DMS79 (cell line): Measurements from ENCODE around the gene DCDC2.
"Not testable (repeated sequence)": the region's sequence is repeated elsewhere in the genome, so short reads cannot be mapped to it uniquely, and the experiment has no call there.

Experiments
- DNase-seq: peaks from one replicate; lab custom pipeline; 2025; lab: John Stamatoyannopoulos, UW

The DCDC2 gene

DNA sequence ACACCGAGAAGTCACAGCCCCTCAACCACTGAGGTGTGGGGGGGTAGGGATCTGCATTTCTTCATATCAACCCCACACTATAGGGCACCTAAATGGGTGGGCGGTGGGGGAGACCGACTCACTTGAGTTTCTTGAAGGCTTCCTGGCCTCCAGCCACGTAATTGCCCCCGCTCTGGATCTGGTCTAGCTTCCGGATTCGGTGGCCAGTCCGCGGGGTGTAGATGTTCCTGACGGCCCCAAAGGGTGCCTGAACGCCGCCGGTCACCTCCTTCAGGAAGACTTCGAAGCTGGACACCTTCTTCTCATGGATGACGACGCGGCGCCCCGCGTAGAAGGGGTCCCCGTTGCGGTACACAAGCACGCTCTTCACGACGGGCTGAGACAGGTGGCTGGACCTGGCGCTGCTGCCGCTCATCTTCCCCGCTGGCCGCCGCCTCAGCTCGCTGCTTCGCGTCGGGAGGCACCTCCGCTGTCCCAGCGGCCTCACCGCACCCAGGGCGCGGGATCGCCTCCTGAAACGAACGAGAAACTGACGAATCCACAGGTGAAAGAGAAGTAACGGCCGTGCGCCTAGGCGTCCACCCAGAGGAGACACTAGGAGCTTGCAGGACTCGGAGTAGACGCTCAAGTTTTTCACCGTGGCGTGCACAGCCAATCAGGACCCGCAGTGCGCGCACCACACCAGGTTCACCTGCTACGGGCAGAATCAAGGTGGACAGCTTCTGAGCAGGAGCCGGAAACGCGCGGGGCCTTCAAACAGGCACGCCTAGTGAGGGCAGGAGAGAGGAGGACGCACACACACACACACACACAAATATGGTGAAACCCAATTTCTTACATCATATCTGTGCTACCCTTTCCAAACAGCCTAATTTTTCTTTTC lies at the start of gene DCDC2:
DCDC2 (minus strand) TSS at position 724 of the 883 bp plus-strand sequence; CDS start at position 415, 309 bp downstream.
- peak; percentile 37 for DNase-seq

DNA sequence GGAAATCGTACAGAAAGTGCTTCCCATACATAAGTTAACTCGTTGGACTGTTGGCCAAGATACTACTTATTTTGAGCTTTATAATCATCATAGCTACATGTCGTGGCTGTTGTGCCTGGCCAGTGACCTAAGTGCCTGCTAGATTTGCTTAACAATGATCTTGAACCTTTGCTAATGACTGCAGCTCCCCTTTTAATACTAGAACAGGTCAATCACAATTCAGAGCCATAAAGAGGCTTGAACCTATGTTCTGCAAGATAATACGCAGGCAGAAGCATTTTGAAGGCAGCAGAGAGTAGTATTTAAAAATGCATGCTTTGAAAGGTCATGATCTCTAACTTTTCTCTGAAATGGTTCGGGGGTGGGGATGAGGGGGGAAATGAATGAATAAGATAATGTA lies 47.4 kb upstream of the DCDC2 start:
- no peak for DNase-seq

DNA sequence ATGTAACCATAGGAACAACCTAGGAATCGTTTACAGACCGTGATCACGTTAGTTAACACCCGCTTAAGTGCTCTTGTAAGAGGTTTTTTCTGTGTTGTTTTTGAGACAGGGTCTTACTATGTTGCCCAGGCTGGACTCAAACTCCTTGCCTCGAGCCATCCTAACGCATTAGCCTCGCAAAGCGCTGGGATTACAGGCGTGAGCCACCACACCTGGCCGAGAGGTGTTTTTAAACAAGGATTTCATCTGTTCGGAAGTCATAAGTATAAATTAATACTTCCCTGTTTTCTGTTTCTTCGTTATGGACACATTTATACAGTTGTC lies 45.6 kb upstream of the DCDC2 start:
- no peak for DNase-seq

DNA sequence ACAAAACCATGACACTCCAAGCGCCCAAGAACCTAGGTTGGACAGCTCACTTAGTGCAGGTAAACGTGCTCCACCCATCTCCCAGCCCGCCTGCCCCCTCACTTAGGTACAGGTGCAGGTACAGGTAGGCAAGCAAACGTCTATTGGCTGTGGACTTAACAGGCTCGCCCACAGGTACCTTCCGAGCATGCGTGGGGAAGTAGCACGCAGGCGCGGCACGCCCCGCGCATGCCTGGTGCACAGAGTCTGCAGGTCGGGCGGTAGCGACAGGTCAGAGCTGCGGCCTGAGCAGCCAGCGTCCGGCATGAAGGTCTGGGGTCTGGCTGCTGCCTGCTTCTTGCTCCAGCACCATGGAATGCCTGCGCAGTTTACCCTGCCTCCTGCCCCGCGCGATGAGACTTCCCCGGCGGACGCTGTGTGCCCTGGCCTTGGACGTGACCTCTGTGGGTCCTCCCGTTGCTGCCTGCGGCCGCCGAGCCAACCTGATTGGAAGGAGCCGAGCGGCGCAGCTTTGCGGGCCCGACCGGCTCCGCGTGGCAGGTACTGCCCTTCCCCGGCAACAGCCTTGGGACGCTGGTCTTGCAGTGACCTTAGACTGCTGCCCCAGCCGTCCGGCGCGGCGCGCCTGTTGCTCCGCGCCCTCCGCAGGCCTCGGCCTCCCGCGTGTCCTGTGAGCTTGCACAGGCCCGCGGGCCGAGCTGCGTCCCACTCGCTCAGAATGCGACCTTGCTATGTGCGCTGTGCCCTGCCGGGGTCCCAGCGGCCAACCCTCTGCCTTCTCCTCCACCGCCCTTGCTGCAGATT lies 45.0 kb upstream of the DCDC2 start, which contains the start of gene MRS2:
MRS2 (plus strand) TSS at position 240 of the 804 bp plus-strand sequence; CDS start at position 351, 111 bp downstream.
- DNase-seq: peak; percentile 91

DNA sequence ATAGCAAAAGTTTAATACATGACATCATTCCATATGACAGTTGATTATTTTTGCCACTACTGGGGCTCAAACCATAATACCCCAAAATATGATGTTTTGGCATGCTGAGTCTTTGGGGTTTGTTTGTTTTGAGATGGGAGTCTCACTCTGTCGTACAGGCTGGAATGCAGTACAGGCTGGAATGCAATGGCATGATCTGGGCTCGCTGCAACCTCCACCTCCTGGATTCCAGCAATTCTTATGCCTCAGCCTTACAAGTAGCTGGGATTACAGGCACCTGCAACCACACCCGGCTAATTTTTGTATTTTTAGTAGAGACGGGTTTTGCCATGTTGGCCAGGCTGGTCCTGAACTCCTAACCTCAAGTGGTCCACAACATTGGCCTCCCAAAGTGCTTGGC lies 43.6 kb upstream of the DCDC2 start:
- DNase-seq: no peak

DNA sequence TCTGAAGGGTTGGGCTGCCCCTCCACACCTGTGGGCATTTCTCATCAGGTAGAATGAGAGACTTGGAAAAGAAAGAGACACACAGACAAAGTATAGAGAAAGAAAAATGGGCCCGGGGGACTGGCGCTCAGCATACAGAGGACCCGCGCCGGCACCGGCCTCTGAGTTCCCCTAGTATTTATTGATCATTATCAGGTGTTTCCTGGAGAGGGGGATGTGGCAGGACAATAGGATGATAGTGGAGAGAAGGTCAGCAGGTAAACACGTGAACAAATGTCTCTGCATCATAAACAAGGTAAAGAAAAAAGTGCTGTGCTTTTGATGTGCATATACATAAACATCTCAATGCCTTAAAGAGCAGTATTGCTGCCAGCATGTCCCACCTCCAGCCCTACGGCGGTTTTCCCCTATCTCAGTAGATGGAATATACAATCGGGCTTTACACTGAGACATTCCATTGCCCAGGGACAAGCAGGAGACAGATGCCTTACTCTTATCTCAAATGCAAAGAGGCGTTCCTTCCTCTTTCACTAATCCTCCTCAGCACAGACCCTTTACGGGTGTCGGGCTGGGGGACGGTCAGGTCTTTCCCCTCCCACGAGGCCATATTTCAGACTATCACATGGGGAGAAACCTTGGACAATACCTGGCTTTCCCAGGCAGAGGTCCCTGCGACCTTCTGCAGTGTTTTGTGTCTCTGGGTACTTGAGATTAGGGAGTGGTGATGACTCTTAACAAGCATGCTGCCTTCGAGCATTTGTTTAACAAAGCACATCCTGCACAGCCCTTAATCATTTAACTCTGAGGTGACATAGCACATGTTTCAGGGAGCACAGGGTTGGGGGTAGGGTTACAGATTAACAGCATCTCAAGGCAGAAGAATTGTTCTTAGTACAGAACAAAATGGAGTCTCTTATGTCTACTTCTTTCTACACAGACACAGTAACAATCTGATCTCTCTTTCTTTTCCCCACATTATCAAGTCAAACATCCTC lies 42.5 kb upstream of the DCDC2 start:
- DNase-seq: not testable (repeated sequence)

DNA sequence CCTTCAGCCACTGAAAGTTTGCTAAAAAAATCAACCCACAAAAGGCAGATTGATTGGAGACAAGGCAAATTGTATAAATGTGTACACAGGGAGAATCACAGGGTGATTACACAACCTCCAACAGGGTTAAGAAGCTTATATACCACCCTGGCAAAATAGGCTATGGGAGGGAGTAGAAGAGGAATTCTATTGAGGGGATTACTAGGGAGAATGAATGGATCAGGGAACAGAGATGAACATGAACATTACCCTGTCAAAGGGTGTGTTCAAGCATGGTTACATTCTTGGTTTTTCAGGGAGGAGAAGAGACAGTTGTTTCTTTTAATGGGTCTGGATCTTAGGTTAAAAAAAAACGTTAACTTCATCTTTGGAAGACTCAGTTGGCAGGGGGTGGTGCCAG lies 39.8 kb upstream of the DCDC2 start:
- DNase-seq: no peak

DNA sequence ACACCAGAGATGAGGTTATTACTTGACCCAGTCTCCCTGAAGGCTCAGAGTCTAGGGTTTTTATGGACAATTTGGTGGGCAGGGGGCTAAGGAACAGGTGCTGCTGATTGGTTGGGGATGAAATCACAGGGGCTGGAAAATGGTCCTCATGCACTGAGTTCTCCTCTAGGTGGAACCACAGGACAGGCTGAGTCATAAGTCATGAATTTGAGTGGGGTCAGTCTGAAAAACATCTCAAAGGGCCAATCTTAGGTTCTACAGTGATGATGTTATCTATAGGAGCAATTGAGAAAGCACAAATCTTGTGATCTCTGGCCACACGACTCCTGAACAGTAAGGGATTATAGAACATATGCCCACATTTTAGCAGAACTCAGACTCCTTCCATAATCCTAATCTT lies 39.0 kb upstream of the DCDC2 start:
- no peak for DNase-seq

DNA sequence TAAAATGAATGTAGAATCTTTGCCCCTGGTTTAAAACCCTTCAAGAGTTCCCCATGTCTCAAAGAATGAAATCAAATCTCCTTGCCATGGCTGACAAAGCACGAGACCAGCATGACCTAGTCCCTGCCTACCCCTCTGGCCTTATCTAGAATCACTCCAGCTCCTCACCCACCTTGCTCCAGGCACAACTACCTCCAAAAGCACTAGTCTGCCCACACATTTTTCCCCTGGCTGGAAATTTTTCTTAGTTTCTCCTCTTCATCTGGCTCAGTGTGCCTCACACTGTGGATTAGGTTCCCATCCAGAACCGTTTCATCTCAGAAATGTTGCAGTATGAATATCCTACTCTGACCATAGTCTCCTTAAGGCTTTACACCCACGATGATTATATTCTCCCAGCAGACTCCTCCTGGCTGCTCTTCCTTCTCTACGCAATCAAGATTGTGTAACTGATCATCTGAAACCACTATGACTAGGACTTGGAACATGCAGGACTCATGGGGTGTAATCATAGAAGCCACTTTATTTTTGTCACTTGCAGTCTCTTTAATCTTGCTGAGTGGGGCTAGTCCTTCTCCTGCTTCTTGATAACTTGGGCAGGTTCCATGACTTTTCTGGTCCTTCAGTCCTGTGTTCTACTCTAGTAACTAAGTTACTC lies 37.0 kb upstream of the DCDC2 start:
- no peak for DNase-seq

DNA sequence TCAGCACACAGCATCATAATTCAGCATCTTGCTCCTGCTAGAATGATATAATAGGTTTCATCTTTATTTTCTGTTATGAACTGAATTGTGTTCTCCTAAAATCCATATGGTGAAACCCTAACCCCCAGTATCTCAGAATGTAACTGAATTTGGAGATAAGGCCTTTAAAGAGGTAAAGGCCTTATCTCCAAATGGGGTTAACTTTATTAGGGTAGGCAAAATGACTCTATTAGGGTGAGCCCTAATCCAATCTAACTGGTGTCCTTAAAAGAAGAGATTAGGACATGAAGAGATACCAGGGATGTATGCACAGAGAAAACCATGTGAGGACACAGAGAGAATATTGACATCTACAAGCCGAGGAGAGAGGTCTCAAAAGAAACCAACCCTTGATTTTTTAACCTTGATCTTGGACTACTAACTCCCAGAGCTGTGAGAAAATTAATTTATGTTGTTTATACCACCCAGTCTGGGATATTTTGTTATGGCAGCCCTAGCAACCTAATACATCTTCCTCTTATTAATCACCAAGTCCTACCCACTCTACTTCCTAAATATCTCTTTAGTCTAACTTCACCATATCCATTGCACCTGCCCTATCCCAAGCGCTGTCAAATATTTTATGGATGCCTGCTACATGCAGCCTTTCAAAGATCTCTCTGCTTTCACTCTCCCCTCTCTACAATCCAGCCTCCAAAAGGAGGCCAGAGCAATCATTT lies 36.4 kb upstream of the DCDC2 start:
- DNase-seq: no peak

DNA sequence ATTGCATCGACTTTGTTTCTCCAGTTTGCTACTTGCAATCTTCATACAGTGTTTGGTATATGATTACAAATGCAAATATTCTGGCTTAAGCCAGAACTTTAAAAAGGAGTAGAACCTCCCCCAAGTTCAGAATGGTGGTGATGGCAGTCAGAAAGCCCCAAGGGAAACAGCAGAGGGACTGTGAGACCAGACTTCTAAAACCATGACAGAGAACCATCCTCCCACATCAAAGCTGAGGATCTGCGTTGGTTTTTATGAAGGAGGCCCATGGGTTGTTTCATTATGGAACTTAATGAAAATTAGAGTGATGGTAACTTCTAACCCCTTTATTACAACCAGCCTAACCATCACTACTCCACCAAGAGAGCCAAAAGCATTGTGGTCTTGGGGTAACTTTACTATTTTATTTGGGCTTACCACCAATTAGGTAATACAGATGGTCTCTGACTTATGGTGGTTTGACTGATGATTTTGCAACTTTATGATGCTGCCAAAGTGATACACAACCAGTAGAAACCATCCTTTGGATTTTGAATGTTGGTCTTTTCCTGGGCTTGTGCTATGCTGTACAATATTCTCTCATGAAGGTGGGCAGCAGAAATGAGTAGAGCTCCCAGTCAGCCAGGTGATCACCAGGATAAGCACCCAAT lies 34.0 kb upstream of the DCDC2 start:
- no peak for DNase-seq

DNA sequence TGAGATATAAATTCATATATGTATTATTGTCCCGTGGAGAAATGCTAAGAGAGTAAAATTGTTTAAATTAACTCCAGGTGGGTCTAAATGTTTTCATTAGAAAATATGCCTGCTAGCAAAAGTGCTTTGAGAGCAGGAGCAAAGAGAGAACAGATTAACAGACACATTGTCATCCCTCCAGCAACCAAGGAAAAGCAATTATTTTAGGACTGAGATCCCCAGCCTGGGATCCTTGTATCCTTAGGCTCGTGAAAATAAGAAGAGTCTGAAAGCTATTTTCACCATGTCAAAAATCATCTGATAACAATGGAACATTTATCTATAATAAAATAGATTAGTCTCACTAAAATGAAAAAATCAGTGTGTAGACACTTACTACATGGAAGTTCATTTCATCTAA lies 33.3 kb upstream of the DCDC2 start:
- no peak for DNase-seq

DNA sequence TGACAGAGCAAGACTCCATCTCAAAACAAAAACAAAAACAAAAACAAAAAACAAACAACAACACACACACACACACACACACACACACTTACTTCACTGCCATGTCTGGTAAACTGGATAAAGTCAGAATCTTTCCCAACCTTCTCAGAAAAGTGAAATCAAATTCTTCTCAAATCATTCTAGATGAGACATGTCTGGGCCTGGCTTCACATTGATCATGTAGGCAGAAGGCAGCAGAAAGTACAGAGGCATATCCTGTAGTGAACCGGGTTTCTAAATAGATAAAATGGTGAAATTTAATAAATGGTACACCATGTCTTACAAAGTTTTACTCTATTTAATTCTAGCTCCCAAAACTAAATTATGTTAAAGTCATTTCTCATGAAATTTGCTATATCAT lies 30.0 kb upstream of the DCDC2 start:
- DNase-seq: no peak

DNA sequence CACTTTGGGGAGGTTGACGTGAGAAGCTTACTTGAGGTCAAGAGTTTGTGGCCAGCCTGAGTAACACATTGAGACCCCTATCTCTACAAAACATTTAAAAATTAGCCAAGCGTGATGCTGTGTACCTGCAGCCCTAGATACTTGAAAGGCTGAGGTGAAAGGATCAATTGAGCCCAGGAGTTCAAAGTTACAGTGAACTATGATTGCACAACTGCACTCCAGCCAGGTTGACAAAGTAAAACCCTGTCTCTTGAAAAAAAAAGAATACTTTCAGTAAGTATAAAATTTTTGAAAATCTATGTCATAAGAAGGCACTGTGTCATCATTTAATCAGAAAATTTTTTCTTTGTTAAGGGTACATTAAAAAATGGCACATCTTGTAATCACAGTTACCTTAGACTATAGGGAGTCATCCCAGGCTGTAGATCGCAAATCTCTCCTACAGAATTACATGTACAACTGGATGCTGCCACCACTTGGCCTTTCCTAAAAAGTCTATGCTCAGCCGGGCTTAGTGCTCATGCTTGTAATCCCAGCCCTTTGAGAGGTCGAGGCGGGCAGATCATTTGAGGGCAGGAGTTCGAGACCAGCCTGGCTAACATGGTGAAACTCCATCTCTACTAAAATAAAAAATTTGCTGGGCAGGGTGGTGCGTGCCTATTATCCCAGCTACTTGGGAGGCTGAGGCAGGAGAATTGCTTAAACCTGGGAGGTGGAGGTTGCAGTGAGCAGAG lies 27.8 kb upstream of the DCDC2 start:
- DNase-seq: no peak

DNA sequence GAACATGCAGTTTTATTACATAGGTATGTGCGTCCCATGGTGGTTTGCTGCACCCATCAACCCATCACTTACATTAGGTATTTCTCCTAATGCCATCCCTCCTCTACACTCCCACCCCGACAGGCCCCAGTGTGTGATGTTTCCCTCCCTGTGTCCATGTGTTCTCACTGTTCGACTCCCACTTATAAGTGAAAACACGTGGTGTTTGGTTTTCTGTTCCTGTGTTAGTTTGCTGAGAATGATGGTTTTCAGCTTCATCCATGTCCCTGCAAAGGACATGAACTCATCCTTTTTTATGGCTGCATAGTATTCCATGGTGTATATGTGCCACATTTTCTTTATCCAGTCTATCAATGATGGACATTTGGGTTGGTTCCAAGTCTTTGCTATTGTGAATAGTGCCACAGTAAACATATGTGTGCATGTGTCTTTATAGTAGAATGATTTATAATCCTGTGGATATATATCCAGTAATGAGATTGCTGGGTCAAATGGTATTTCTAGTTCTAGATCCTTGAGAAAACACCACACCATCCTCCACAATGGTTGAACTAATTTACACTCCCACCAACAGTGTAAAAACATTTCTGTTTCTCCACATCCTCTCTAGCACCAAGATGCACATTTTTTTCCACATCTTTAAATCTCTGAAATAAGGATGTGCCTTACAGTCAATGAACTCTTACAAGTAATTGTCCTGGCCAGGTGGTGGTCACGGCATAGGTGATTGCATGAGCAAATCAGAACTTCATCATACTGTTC lies 26.7 kb upstream of the DCDC2 start:
- not testable (repeated sequence) for DNase-seq

DNA sequence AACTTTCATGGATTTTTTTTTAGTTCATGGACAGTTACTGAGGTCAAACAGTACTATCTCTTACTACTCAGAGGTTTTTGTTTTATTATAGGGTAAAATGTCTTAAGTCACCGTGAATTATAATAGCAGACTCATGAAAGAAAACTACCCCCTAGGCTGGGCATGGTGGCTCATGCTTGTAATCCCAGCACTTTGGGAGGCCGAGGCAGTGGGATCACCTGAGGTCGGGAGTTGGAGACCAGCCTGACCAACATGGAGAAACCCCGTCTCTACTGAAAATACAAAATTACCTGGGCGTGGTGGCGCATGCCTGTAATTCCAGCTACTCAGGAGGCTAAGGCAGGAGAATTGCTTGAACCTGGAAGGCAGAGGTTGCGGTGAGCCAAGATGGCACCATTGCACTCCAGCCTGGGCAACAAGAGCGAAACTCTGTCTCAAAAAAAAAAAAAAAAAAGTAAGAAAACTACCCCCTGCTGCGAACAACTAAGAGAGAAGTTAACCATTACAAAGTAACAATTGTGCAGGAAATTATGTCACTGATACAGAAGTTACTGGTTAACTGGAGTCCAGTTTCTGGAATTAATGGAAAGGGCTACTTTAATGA lies 25.1 kb upstream of the DCDC2 start:
- DNase-seq: not testable (repeated sequence)

DNA sequence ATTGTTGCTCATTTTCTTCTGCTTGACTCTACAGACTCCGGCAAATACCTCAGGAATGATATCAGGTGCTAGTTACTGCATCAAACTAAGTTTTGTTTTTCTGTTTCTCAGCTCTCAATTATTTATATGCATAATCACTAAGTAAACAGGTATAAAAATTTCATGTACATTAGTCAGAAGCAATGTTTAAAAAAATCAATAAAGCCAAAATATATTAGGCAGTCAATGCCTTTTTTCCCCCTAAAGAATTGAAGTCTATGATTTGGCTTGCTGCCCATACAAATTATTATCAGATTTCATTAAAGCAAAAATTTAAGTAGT lies 24.3 kb upstream of the DCDC2 start:
- DNase-seq: no peak

DNA sequence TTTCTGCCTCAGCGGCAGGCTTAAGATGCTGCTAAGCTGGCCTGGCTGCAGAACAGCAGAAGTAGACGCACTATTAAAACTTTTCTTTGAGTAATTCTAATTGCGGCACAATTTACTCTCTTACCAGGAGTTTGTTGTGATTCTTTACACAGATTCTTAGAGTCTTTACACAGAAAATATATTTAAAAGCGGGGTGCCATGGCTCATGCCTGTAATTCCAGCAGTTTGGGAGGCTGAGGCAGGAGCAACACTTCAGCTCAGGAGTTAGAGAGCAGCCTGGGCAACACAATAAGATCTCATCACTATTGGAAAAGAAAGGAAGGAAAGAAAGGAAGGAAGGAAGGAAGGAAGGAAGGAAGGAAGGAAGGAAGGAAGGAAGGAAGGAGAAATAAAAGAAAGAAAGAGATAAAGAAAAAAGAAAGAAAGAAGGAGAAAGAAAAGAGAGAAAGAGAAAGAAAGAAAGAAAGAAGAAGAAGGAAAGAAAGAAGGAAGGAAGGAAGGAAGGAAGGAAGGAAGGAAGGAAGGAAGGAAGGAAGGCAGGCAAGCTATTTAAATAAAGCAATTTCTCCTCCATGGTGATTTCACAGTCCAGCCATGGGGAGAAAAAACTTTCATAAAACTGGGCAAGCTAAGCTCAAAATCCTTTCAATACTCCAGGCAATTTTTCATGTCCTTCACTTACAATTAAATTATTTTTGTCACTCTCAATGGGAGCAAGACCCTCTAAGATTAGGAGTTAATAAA lies 23.8 kb upstream of the DCDC2 start:
- no peak for DNase-seq
